K562 (cell line): ENCODE results near the gene PNPLA1.

Experiments
- ARNT ChIP-seq, 2 experiments: fragments of 450-650 bp; IDR thresholded peaks; 2 replicates each; pipeline ENCODE4 v1.6.1; 2016; ENCODE audit warnings: mild to moderate bottlenecking in 1 of 2
- CLOCK ChIP-seq: fragments of 250-450 bp; sonication (Bioruptor Pico); IDR thresholded peaks from 2 replicates; pipeline ENCODE4 v1.4.0; 2020; ENCODE audit warnings: mild to moderate bottlenecking, moderate library complexity, borderline replicate concordance
- CTCF ChIP-seq, 3 experiments: IDR thresholded peaks in 2 of 3; conservative IDR thresholded peaks in 1 of 3; 2 replicates each; pipeline ENCODE4 v1.5.1; 2011 to 2012; ENCODE audit warnings: low read length in 3 of 3, mild to moderate bottlenecking in 3 of 3, control low read depth in 2 of 3, improper control_type of control experiment in 1 of 3, inconsistent platforms in 1 of 3, low read depth in 1 of 3, mixed read lengths in 1 of 3, moderate library complexity in 1 of 3; ENCODE audit not compliant: insufficient read depth in 2 of 3
- E2F1 ChIP-seq: sonication (generic); formaldehyde crosslinking; IDR thresholded peaks from 2 replicates; pipeline ENCODE4 v1.8.1; 2023; ENCODE audit warnings: mild to moderate bottlenecking, missing genetic modification reagents, moderate library complexity
- KAT2B ChIP-seq: IDR thresholded peaks from one replicate; pipeline ENCODE4 v1.6.1; 2012; ENCODE audit warnings: low read depth, mild to moderate bottlenecking, control low read depth, inconsistent platforms, low read length, moderate library complexity
- PATZ1 ChIP-seq: fragments of 250-450 bp; sonication (Bioruptor Pico); IDR thresholded peaks from 2 replicates; pipeline ENCODE4 v1.5.0; 2020; ENCODE audit warnings: mild to moderate bottlenecking, borderline replicate concordance
- PKNOX1 ChIP-seq: fragments of 450-650 bp; IDR thresholded peaks from 2 replicates; pipeline ENCODE4 v1.6.1; 2016
- ZNF143 ChIP-seq: sonication (generic); formaldehyde crosslinking; IDR thresholded peaks from 2 replicates; pipeline ENCODE4 v1.9.0; 2022; ENCODE audit warnings: mild to moderate bottlenecking, missing genetic modification reagents

GRCh38 chr6:36286858-36287257, 17.0 kb downstream of the PNPLA1 start:
- TF ChIP-seq CLOCK (CRISPR knock-in tag) (no peak), E2F1 (CRISPR knock-in tag) (no peak), KAT2B (no peak), PKNOX1 (no peak), ARNT (IDR thresholded peaks at IDR 0.05) (no peak), PATZ1 (no peak), ZNF143 (no peak), CTCF (IDR thresholded peaks at IDR 0.05 in 2 of 3, conservative IDR thresholded peaks at IDR 0.05 in 1 of 3; ENCODE audit: insufficient read depth in 2 of 3, low read depth in 1 of 3, low read length in 3 of 3) (no peak)
